ENCODE measurements around the gene WWOX.
"Not testable (repeated sequence)": the region's sequence is repeated elsewhere in the genome, so short reads cannot be mapped to it uniquely, and the experiment has no call there.

The WWOX gene

DNA sequence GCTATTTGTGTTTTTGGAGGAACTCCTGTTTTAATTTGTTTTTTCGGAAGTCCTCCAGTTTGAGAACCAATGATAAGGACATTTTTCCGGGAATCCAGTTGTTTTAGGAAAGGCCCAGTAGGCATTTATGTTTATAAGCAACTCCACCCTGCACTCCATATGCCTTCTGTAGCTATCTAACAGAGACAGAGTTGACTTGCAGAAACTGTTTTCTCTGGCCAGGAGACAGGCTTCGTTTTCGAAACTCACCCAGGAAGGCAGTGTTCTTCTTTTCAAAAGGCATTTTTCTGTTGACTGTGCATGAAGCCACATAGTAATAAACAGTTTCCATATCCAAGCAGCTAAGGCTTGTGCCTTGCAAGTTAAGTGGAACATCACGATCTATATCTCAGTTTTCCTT, 587.1 kb downstream of the WWOX start:
- H3K36me3 ChIP-seq (ENCODE audit: control insufficient read depth, insufficient read depth, low read length, severe bottlenecking), result no peaks in the 10 kb centered on the region
- no peak for DNase-seq (ENCODE audit: low read depth)
- peaks cover 39% of the 10 kb centered on the region for H3K4me1 ChIP-seq (ENCODE audit: control insufficient read depth, insufficient read depth, low read length)
- no peaks in the 10 kb centered on the region for H3K27me3 ChIP-seq (replicated peaks; ENCODE audit: control insufficient read depth, insufficient read depth, low read length)
- no peaks in the 10 kb centered on the region for H3K9me3 ChIP-seq (ENCODE audit: control insufficient read depth, low read length)
- no peak overlapping the region for H3K4me3 ChIP-seq (ENCODE audit: low read length)
- H3K9ac ChIP-seq (ENCODE audit: low read length), result no peak overlapping the region

DNA sequence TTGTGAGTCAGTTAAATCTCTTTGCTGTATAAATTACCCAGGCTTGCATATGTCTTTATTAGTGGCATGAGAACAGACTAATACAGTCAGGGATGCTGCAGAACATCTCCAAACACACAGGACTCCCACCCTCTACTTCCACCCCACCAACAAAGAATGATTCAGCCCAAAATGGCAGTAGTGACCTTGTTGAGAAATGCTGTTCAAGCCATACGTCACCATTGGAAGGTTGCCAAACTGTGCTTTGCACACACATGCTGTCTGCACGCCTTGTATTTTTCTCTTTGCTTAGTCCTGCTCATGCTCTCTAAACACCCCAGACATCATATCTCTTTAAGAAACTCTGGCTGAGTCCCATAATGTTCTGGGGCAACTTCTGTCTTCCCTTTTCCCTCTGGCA, 589.6 kb downstream of the WWOX start:
- DNase-seq (ENCODE audit: low read depth), result no peak
- Histone ChIP-seq H3K27me3 (replicated peaks; ENCODE audit: control insufficient read depth, insufficient read depth, low read length) (no peaks in the 10 kb centered on the region), H3K4me3 (ENCODE audit: low read length) (no peak overlapping the region), H3K9me3 (ENCODE audit: control insufficient read depth, low read length) (no peaks in the 10 kb centered on the region), H3K9ac (ENCODE audit: low read length) (no peak overlapping the region), H3K36me3 (ENCODE audit: control insufficient read depth, insufficient read depth, low read length, severe bottlenecking) (no peaks in the 10 kb centered on the region), H3K4me1 (ENCODE audit: control insufficient read depth, insufficient read depth, low read length) (peaks cover 34% of the 10 kb centered on the region)

DNA sequence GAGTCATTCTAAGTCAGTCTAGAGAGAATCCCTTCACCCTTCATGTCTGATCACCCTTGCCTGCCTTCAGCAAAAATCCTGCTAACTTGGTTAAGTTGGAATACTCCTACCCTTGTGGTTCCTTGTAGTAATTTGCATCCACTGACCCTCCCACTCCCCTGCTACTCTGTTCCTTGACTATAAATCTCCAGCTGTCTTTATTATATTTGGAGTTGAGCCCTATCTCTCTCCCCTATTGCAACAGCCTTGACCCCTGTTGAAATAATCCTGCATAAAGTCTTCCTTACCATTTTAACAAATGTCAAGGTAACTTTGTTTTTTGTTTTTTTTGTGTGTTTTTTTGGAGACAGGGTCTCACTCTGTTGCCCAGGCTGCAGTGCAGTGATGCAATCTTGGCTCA, 590.1 kb downstream of the WWOX start:
- Histone ChIP-seq H3K4me1 (ENCODE audit: control insufficient read depth, insufficient read depth, low read length) (peaks cover 29% of the 10 kb centered on the region), H3K4me3 (ENCODE audit: low read length) (no peak overlapping the region), H3K27me3 (replicated peaks; ENCODE audit: control insufficient read depth, insufficient read depth, low read length) (no peaks in the 10 kb centered on the region), H3K36me3 (ENCODE audit: control insufficient read depth, insufficient read depth, low read length, severe bottlenecking) (no peaks in the 10 kb centered on the region), H3K9ac (ENCODE audit: low read length) (no peak overlapping the region), H3K9me3 (ENCODE audit: control insufficient read depth, low read length) (no peaks in the 10 kb centered on the region)
- DNase-seq (ENCODE audit: low read depth), result no peak

DNA sequence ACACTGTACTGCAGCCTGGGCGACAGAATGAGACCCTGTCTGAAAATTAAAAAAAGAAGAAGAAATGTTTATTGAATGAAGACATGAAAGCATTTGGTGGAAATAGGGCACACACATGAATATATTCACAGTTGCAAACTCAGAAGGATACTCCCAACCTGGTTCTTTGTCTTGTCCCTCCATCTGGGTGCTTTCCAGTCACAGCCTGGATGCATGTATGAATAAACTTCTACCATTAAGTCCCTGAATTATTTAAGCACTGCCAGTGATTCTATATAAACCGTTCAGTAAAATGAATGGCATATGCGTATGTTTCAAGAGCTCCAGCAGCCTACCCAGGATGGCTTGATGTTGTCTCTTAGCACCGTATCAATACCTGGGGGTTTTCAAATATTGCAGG, 591.1 kb downstream of the WWOX start:
- Histone ChIP-seq H3K4me1 (ENCODE audit: control insufficient read depth, insufficient read depth, low read length) (peaks cover 19% of the 10 kb centered on the region), H3K4me3 (ENCODE audit: low read length) (no peak overlapping the region)
- no peak for DNase-seq (ENCODE audit: low read depth)

GRCh38 chr16:78691746-78692145, 592.3 kb downstream of the WWOX start:
- not testable (repeated sequence) for H3K4me3 ChIP-seq (ENCODE audit: low read length); DNase-seq (ENCODE audit: low read depth); H3K27me3 ChIP-seq (replicated peaks; ENCODE audit: control insufficient read depth, insufficient read depth, low read length); H3K9me3 ChIP-seq (ENCODE audit: control insufficient read depth, low read length); H3K9ac ChIP-seq (ENCODE audit: low read length); H3K36me3 ChIP-seq (ENCODE audit: control insufficient read depth, insufficient read depth, low read length, severe bottlenecking)
- peaks cover 13% of the 10 kb centered on the region for H3K4me1 ChIP-seq (ENCODE audit: control insufficient read depth, insufficient read depth, low read length)

More for the DNA sequence above, 591.1 kb downstream of the WWOX start:
- Histone ChIP-seq H3K9ac (ENCODE audit: low read length) (no peak overlapping the region), H3K27me3 (replicated peaks; ENCODE audit: control insufficient read depth, insufficient read depth, low read length) (no peaks in the 10 kb centered on the region), H3K9me3 (ENCODE audit: control insufficient read depth, low read length) (no peaks in the 10 kb centered on the region), H3K36me3 (ENCODE audit: control insufficient read depth, insufficient read depth, low read length, severe bottlenecking) (no peaks in the 10 kb centered on the region)

DNA sequence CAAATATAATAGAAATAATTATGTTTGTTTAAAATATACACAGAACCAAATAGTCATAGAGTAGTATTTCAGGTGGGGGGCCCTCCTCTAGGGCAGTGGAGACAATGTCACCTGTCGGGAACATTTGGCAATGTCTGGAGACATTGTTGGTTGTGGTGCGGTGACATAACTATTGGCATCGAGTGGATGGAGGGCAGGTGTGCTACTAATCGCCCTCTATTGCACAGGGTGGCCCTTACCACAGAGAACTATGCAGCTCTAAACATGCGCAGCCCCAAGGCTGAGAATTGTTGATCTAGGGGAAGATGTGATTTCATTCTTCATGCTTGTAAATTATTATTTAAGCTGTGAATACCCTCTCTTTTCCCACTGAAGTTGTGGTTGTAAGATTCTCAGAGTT, 594.0 kb downstream of the WWOX start:
- Histone ChIP-seq H3K4me3 (ENCODE audit: low read length) (no peak overlapping the region), H3K4me1 (ENCODE audit: control insufficient read depth, insufficient read depth, low read length) (peaks cover 8% of the 10 kb centered on the region)

DNA sequence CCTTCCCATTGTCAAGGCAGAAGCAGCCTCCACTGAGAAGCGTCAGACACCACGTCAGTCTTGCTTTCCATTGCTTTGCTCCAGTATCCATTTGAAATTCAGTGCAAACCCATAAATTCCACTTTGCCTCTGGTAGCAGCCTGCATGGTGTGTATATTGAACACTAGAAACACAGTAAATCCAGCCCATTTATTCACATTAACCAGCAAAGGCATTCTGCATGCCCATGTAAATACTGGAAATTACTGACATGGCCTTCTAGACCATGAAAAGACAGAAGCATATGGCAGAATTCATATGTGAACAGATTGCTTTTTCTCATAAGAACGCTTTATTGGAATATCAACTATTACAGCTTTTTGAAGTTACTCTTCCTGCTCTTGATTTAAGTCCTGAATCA, 595.0 kb downstream of the WWOX start:
- DNase-seq (ENCODE audit: low read depth), result no peak
- H3K9me3 ChIP-seq (ENCODE audit: control insufficient read depth, low read length), result no peaks in the 10 kb centered on the region
- H3K36me3 ChIP-seq (ENCODE audit: control insufficient read depth, insufficient read depth, low read length, severe bottlenecking), result no peaks in the 10 kb centered on the region
- H3K9ac ChIP-seq (ENCODE audit: low read length), result no peak overlapping the region
- peaks cover 3% of the 10 kb centered on the region for H3K4me1 ChIP-seq (ENCODE audit: control insufficient read depth, insufficient read depth, low read length)
- H3K4me3 ChIP-seq (ENCODE audit: low read length), result no peak overlapping the region
- no peaks in the 10 kb centered on the region for H3K27me3 ChIP-seq (replicated peaks; ENCODE audit: control insufficient read depth, insufficient read depth, low read length)

More for the DNA sequence above, 594.0 kb downstream of the WWOX start:
- Histone ChIP-seq H3K9ac (ENCODE audit: low read length) (no peak overlapping the region), H3K27me3 (replicated peaks; ENCODE audit: control insufficient read depth, insufficient read depth, low read length) (no peaks in the 10 kb centered on the region), H3K36me3 (ENCODE audit: control insufficient read depth, insufficient read depth, low read length, severe bottlenecking) (no peaks in the 10 kb centered on the region), H3K9me3 (ENCODE audit: control insufficient read depth, low read length) (no peaks in the 10 kb centered on the region)
- no peak for DNase-seq (ENCODE audit: low read depth)

GRCh38 chr16:78695391-78695790, 595.9 kb downstream of the WWOX start:
- Histone ChIP-seq H3K9me3 (ENCODE audit: control insufficient read depth, low read length) (no peaks in the 10 kb centered on the region), H3K36me3 (ENCODE audit: control insufficient read depth, insufficient read depth, low read length, severe bottlenecking) (no peaks in the 10 kb centered on the region), H3K4me1 (ENCODE audit: control insufficient read depth, insufficient read depth, low read length) (no peaks in the 10 kb centered on the region), H3K27me3 (replicated peaks; ENCODE audit: control insufficient read depth, insufficient read depth, low read length) (no peaks in the 10 kb centered on the region), H3K4me3 (ENCODE audit: low read length) (no peak overlapping the region), H3K9ac (ENCODE audit: low read length) (no peak overlapping the region)
- DNase-seq (ENCODE audit: low read depth), result no peak

DNA sequence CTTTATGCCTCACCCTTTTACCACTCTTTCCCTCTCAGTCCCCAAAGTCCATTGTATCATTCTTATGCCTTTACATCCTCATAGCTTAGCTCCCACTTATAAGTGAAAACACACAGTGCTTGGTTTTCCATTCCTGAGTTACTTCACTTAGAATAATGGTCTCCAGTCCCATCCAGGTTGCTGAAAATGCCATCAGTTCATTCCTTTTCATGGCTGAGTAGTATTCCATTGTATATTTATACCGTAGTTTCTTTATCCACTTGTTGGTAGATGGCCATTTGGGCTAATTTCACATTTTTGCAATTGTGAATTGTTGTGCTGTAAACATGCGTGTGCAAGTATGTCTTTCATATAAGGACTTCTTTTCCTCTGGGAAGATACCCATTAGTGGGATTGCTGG, 597.3 kb downstream of the WWOX start:
- no peak overlapping the region for H3K9ac ChIP-seq (ENCODE audit: low read length)
- H3K4me1 ChIP-seq (ENCODE audit: control insufficient read depth, insufficient read depth, low read length), result no peaks in the 10 kb centered on the region
- no peaks in the 10 kb centered on the region for H3K9me3 ChIP-seq (ENCODE audit: control insufficient read depth, low read length)
- no peak overlapping the region for H3K4me3 ChIP-seq (ENCODE audit: low read length)
- no peaks in the 10 kb centered on the region for H3K27me3 ChIP-seq (replicated peaks; ENCODE audit: control insufficient read depth, insufficient read depth, low read length)
- no peaks in the 10 kb centered on the region for H3K36me3 ChIP-seq (ENCODE audit: control insufficient read depth, insufficient read depth, low read length, severe bottlenecking)
- no peak for DNase-seq (ENCODE audit: low read depth)

DNA sequence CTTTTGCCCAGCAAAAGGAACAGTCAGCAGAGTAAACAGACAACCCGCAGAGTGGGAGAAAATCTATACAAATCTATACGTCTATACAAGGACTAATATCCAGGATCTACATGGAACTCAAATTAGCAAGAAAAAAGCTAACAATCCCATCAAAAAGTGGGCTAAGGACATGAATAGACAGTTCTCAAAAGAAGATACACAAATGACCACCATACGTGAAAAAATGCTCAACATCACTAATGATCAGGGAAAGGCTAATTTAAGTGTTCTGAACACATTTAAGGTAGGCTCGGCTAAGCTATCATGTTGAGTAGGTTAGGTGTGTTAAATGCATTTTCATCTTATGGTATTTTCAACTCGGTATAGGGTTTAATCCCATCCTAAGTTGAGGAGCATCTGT, 598.0 kb downstream of the WWOX start:
- Histone ChIP-seq H3K36me3 (ENCODE audit: control insufficient read depth, insufficient read depth, low read length, severe bottlenecking) (no peaks in the 10 kb centered on the region), H3K4me1 (ENCODE audit: control insufficient read depth, insufficient read depth, low read length) (no peaks in the 10 kb centered on the region), H3K4me3 (ENCODE audit: low read length) (no peak overlapping the region), H3K27me3 (replicated peaks; ENCODE audit: control insufficient read depth, insufficient read depth, low read length) (no peaks in the 10 kb centered on the region), H3K9me3 (ENCODE audit: control insufficient read depth, low read length) (no peaks in the 10 kb centered on the region), H3K9ac (ENCODE audit: low read length) (no peak overlapping the region)
- no peak for DNase-seq (ENCODE audit: low read depth)

DNA sequence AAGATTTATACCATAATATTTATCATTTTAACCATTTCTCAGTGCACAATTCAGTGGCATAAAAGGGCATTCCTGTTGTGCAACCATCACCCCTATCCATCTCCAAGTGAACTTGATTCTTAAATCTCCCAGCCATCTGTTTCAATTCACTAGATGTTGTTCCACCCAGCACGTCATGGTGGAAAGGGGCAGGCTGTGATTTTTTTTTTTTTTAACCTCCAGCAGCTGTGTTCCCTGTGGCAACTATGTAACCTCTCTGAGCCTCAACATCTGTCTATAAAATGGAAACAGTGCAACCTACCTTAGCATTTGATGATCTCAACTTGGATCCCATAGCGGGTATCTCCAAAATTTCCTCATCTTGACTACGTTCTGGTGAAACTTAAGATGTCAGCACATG, 604.5 kb downstream of the WWOX start:
- Histone ChIP-seq H3K4me3 (ENCODE audit: low read length) (no peak overlapping the region), H3K4me1 (ENCODE audit: control insufficient read depth, insufficient read depth, low read length) (no peaks in the 10 kb centered on the region), H3K27me3 (replicated peaks; ENCODE audit: control insufficient read depth, insufficient read depth, low read length) (no peaks in the 10 kb centered on the region), H3K36me3 (ENCODE audit: control insufficient read depth, insufficient read depth, low read length, severe bottlenecking) (no peaks in the 10 kb centered on the region), H3K9ac (ENCODE audit: low read length) (no peak overlapping the region), H3K9me3 (ENCODE audit: control insufficient read depth, low read length) (peaks cover 3% of the 10 kb centered on the region)
- no peak for DNase-seq (ENCODE audit: low read depth)

GRCh38 chr16:78704416-78704815, 605.0 kb downstream of the WWOX start:
- H3K9me3 ChIP-seq (ENCODE audit: control insufficient read depth, low read length), result peaks cover 3% of the 10 kb centered on the region
- DNase-seq (ENCODE audit: low read depth), result no peak
- no peak overlapping the region for H3K4me3 ChIP-seq (ENCODE audit: low read length)
- no peaks in the 10 kb centered on the region for H3K27me3 ChIP-seq (replicated peaks; ENCODE audit: control insufficient read depth, insufficient read depth, low read length)
- no peaks in the 10 kb centered on the region for H3K36me3 ChIP-seq (ENCODE audit: control insufficient read depth, insufficient read depth, low read length, severe bottlenecking)
- no peak overlapping the region for H3K9ac ChIP-seq (ENCODE audit: low read length)
- H3K4me1 ChIP-seq (ENCODE audit: control insufficient read depth, insufficient read depth, low read length), result no peaks in the 10 kb centered on the region
